Measurements from ENCODE around the gene IQCH. TPM values are rescaled to one million over a fixed set of nuclear protein-coding genes. Genes with fewer than 3 reads are reported as not detected.
A peak's percentile ranks its signal among the peaks of the same experiment; 100 is the strongest.
"Not testable (repeated sequence)": the region's sequence is repeated elsewhere in the genome, so short reads cannot be mapped to it uniquely, and the experiment has no call there.

IQCH gene
- total RNA-seq, 2 experiments from 2014 or later: 1.3 to 1.4 TPM

DNA sequence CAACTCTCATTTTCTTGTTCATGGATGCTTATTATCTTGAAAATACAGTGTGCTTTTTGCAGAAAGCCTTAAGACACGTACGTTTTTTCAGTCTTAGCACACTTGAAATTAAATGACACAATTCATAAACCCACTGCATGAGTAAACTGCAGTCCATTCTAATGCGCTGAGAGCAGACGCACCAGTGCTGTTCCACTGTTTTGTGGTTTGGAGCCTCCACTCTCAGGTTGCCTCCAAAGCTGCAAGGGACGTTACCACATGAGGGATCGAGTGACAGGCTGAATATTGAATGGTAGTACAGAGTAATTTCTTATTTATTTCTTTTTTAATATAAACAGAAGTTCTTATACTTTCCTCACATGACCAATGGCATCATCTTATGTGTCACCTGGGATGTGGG is 12.3 kb downstream of the IQCH start:
- H3K27ac Mint-ChIP-seq: no peak overlapping the region
- no peak for DNase-seq
- H3K4me3 Mint-ChIP-seq: no peak overlapping the region
- no peaks in the 10 kb centered on the region for H3K36me3 Mint-ChIP-seq
- H3K9me3 Mint-ChIP-seq: no peaks in the 10 kb centered on the region
- H3K4me1 Mint-ChIP-seq: peaks cover 2% of the 10 kb centered on the region
- peaks cover 3% of the 10 kb centered on the region for H3K27me3 Mint-ChIP-seq

- Mint-ChIP-seq H3K4me1 (peaks cover 2% of the 10 kb centered on the region), H3K27me3 (peaks cover 3% of the 10 kb centered on the region), H3K4me3 (no peak overlapping the region), H3K36me3 (no peaks in the 10 kb centered on the region), H3K9me3 (no peaks in the 10 kb centered on the region), H3K27ac (no peak overlapping the region)
- no peak for DNase-seq
These were observed 12.9 kb downstream of the IQCH start for GRCh38 chr15:67267440-67267839.

- no peaks in the 10 kb centered on the region for H3K36me3 Mint-ChIP-seq
- no peak overlapping the region for H3K4me3 Mint-ChIP-seq
- no peaks in the 10 kb centered on the region for H3K9me3 Mint-ChIP-seq
- H3K27ac Mint-ChIP-seq: no peak overlapping the region
- H3K4me1 Mint-ChIP-seq: peaks cover 2% of the 10 kb centered on the region
- H3K27me3 Mint-ChIP-seq: peaks cover 3% of the 10 kb centered on the region
- DNase-seq: no peak
These were observed 13.7 kb downstream of the IQCH start for GRCh38 chr15:67267951-67268941.

- Mint-ChIP-seq H3K27ac (no peak overlapping the region), H3K27me3 (peaks cover 3% of the 10 kb centered on the region), H3K4me3 (no peak overlapping the region), H3K36me3 (peaks cover 8% of the 10 kb centered on the region), H3K9me3 (peaks cover 9% of the 10 kb centered on the region), H3K4me1 (no peaks in the 10 kb centered on the region)
- DNase-seq: no peak
These were observed 19.6 kb downstream of the IQCH start for GRCh38 chr15:67274236-67274635.

- no peaks in the 10 kb centered on the region for H3K4me1 Mint-ChIP-seq
- H3K4me3 Mint-ChIP-seq: no peak overlapping the region
- H3K36me3 Mint-ChIP-seq: peaks cover 8% of the 10 kb centered on the region
- no peak overlapping the region for H3K27ac Mint-ChIP-seq
- peaks cover 9% of the 10 kb centered on the region for H3K9me3 Mint-ChIP-seq
- no peaks in the 10 kb centered on the region for H3K27me3 Mint-ChIP-seq
- DNase-seq: no peak
These were observed 22.1 kb downstream of the IQCH start for GRCh38 chr15:67276666-67277065.

- H3K27ac Mint-ChIP-seq: no peak overlapping the region
- H3K4me1 Mint-ChIP-seq: no peaks in the 10 kb centered on the region
- peaks cover 1% of the 10 kb centered on the region for H3K27me3 Mint-ChIP-seq
- H3K4me3 Mint-ChIP-seq: no peak overlapping the region
- no peak for DNase-seq
- no peaks in the 10 kb centered on the region for H3K36me3 Mint-ChIP-seq
- H3K9me3 Mint-ChIP-seq: no peaks in the 10 kb centered on the region
These were observed 25.6 kb downstream of the IQCH start for GRCh38 chr15:67280217-67280616.

- Mint-ChIP-seq H3K27me3 (peaks cover 5% of the 10 kb centered on the region), H3K27ac (no peak overlapping the region), H3K4me1 (no peaks in the 10 kb centered on the region), H3K9me3 (peaks cover 2% of the 10 kb centered on the region), H3K4me3 (no peak overlapping the region), H3K36me3 (no peaks in the 10 kb centered on the region)
- DNase-seq: no peak
These were observed 27.1 kb downstream of the IQCH start for GRCh38 chr15:67281714-67282113.

GRCh38 chr15:67285625-67286024 is 31.0 kb downstream of the IQCH start:
- H3K27me3 Mint-ChIP-seq, DNase-seq, H3K36me3 Mint-ChIP-seq, H3K4me1 Mint-ChIP-seq, H3K9me3 Mint-ChIP-seq, H3K4me3 Mint-ChIP-seq, H3K27ac Mint-ChIP-seq: not testable (repeated sequence)

- H3K27me3 Mint-ChIP-seq, H3K36me3 Mint-ChIP-seq, DNase-seq, H3K4me1 Mint-ChIP-seq, H3K9me3 Mint-ChIP-seq, H3K4me3 Mint-ChIP-seq, H3K27ac Mint-ChIP-seq: not testable (repeated sequence)
These were observed 31.8 kb downstream of the IQCH start for GRCh38 chr15:67286400-67286799.

GRCh38 chr15:67290319-67290718 is 35.7 kb downstream of the IQCH start:
- no peaks in the 10 kb centered on the region for H3K4me1 Mint-ChIP-seq
- peaks cover 3% of the 10 kb centered on the region for H3K27me3 Mint-ChIP-seq
- H3K36me3 Mint-ChIP-seq: no peaks in the 10 kb centered on the region
- H3K27ac Mint-ChIP-seq: no peak overlapping the region
- H3K4me3 Mint-ChIP-seq: no peak overlapping the region
- no peak for DNase-seq
- peaks cover 2% of the 10 kb centered on the region for H3K9me3 Mint-ChIP-seq

DNA sequence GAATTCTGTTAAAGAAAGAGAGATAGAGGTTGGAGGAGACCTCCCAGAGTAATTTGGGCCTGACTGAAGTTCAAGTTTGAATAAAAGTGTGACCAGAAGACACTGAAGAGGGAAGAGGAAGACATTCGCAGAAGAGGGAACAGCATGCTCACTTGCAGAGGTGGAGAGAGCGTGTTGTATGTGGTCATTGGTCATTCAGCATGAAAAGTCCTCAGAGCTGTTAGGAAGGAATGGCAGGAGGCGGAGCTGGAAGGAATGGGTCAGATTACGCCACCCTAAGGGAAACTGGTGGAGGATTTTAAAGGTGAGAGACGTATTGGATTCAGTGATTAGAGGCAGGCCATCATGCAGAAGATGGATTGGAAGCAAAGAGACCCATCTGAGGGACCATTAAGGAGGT is 41.6 kb downstream of the IQCH start:
- no peak overlapping the region for H3K27ac Mint-ChIP-seq
- DNase-seq: no peak
- no peaks in the 10 kb centered on the region for H3K36me3 Mint-ChIP-seq
- H3K4me1 Mint-ChIP-seq: no peaks in the 10 kb centered on the region
- no peaks in the 10 kb centered on the region for H3K9me3 Mint-ChIP-seq
- no peaks in the 10 kb centered on the region for H3K27me3 Mint-ChIP-seq
- H3K4me3 Mint-ChIP-seq: no peak overlapping the region

GRCh38 chr15:67296684-67297083 is 42.1 kb downstream of the IQCH start:
- DNase-seq: no peak
- no peaks in the 10 kb centered on the region for H3K36me3 Mint-ChIP-seq
- H3K4me3 Mint-ChIP-seq: no peak overlapping the region
- no peaks in the 10 kb centered on the region for H3K27me3 Mint-ChIP-seq
- H3K4me1 Mint-ChIP-seq: no peaks in the 10 kb centered on the region
- no peak overlapping the region for H3K27ac Mint-ChIP-seq
- H3K9me3 Mint-ChIP-seq: no peaks in the 10 kb centered on the region

GRCh38 chr15:67300266-67301025 is 45.9 kb downstream of the IQCH start:
- H3K36me3 Mint-ChIP-seq: no peaks in the 10 kb centered on the region

DNA sequence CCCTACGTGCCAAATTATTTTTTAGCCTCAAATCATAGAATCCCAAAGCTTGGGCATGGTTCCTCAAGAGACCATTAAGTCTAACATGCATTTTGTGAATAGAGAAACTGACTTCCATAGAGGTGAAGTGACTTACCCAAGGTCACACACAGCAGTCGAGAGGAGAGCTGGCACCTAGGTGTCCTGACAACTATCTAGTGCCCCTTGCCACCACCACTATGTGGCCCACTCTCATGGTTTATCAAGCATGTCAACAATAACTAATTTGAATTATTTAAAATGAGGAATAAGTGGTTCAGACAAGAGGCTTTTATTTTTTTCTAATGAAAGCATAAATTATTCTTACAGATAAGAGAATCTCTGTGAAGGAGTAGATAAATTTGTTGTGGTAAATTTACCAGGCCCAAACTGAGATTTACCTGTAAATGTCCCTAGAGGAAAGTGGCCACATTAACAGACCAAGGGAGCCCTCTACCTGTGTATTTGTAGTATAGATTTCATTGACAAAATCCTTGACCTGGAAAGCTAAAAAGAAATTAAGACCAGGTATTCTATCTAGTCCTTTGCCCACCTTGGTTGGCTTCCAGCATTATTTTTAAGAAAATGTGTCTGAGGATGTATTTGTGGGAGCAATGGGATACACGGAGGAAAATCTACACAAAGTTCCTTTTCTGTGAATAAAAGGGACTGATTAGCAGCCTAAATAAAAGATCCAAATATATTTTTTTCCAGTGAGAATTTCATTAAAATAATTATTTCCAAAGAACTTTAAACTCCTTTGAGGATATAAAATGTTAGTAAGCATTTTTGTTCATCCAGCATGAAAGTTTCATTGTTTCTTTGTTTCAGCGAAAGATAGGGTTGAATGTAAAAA is 49.1 kb downstream of the IQCH start:
- Mint-ChIP-seq H3K4me3 (no peak overlapping the region), H3K9me3 (no peaks in the 10 kb centered on the region), H3K36me3 (no peaks in the 10 kb centered on the region), H3K27ac (no peak overlapping the region), H3K4me1 (peaks cover 18% of the 10 kb centered on the region), H3K27me3 (peaks cover 10% of the 10 kb centered on the region)
- DNase-seq: peak; percentile 3

More at GRCh38 chr15:67300266-67301025, 45.9 kb downstream of the IQCH start:
- DNase-seq: no peak
- Mint-ChIP-seq H3K27ac (no peak overlapping the region), H3K4me1 (no peaks in the 10 kb centered on the region), H3K27me3 (peaks cover 10% of the 10 kb centered on the region), H3K9me3 (no peaks in the 10 kb centered on the region), H3K4me3 (no peak overlapping the region)

DNA sequence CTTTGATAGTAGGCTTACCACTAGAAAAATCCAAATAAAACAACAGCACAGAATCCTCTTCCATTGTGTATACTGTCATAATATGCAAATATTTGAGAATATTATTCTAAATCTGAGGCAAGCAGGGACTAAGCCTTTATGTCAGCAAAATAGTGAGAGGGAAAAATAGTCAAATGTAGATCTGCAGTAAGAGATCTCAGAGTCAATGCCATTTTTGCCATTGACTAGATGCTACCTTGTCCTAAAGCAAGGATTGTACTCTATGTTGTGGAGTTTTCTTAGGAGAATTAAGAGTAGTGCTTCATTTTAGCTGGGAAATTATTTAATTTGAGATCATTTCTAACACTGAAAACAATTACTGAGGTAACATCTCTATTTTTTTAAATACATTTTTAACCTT is 50.2 kb downstream of the IQCH start:
- H3K9me3 Mint-ChIP-seq: no peaks in the 10 kb centered on the region
- no peak overlapping the region for H3K27ac Mint-ChIP-seq
- H3K36me3 Mint-ChIP-seq: no peaks in the 10 kb centered on the region
- H3K27me3 Mint-ChIP-seq: peaks cover 15% of the 10 kb centered on the region
- DNase-seq: no peak
- H3K4me1 Mint-ChIP-seq: peaks cover 18% of the 10 kb centered on the region
- no peak overlapping the region for H3K4me3 Mint-ChIP-seq

Measured in activated naive CD8-positive, alpha-beta T cell treated with anti-CD3 and anti-CD28 coated beads for 36 hours (primary cell).